HL-60 (cell line): ENCODE data around the gene PCSK4.
"Not testable (repeated sequence)": the region's sequence is repeated elsewhere in the genome, so short reads cannot be mapped to it uniquely, and the experiment has no call there.

ENCODE experiments used
- CTCF ChIP-seq: IDR thresholded peaks from one replicate; pipeline ENCODE4 v1.5.1; 2011; ENCODE audit warnings: low read length, control low read depth, inconsistent platforms; ENCODE audit not compliant: insufficient read depth
- POLR2AphosphoS5 ChIP-seq: IDR thresholded peaks from 2 replicates; pipeline ENCODE4 v1.6.1; 2012; ENCODE audit warnings: low read depth
- REST ChIP-seq: IDR thresholded peaks from 2 replicates; pipeline ENCODE4 v1.6.1; 2012; ENCODE audit warnings: low read depth; ENCODE audit not compliant: insufficient replicate concordance

- not testable (repeated sequence) for TF ChIP-seq POLR2AphosphoS5, CTCF, REST
Measured at GRCh38 chr19:1539749-1540148, 49.6 kb upstream of the PCSK4 start.
